ENCODE data around the gene BMPR1B.

The BMPR1B gene

DNA sequence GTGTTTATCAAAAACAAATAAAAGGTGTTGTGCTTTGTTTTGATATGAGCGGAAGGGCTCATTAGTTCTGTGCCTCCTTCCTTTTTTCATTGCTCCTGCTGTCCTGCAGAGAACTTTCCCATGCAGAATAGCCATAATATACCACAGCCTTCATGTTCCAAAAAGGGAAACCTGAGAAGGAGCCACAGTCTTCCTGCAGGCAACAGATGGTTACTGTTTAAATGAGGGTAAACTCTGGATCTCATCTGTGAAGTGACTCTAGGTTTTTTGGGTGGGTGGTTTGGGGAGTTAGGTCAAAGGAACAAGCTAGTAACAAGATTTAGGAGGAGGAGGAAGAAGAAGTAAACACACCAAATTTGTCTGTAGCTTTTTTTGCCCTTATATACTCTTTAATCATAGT is 131.8 kb downstream of the BMPR1B start:
- H3K27ac ChIP-seq: no peak overlapping the region
- no peak for TF ChIP-seq ZFX (IDR thresholded peaks at IDR 0.05; ENCODE audit: borderline replicate concordance)
- TF ChIP-seq, protein P1, sequence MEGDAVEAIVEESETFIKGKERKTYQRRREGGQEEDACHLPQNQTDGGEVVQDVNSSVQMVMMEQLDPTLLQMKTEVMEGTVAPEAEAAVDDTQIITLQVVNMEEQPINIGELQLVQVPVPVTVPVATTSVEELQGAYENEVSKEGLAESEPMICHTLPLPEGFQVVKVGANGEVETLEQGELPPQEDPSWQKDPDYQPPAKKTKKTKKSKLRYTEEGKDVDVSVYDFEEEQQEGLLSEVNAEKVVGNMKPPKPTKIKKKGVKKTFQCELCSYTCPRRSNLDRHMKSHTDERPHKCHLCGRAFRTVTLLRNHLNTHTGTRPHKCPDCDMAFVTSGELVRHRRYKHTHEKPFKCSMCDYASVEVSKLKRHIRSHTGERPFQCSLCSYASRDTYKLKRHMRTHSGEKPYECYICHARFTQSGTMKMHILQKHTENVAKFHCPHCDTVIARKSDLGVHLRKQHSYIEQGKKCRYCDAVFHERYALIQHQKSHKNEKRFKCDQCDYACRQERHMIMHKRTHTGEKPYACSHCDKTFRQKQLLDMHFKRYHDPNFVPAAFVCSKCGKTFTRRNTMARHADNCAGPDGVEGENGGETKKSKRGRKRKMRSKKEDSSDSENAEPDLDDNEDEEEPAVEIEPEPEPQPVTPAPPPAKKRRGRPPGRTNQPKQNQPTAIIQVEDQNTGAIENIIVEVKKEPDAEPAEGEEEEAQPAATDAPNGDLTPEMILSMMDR (IDR thresholded peaks at IDR 0.05): no peak

GRCh38 chr4:94889946-94890345 is 132.2 kb downstream of the BMPR1B start:
- no peak overlapping the region for H3K27ac ChIP-seq

DNA sequence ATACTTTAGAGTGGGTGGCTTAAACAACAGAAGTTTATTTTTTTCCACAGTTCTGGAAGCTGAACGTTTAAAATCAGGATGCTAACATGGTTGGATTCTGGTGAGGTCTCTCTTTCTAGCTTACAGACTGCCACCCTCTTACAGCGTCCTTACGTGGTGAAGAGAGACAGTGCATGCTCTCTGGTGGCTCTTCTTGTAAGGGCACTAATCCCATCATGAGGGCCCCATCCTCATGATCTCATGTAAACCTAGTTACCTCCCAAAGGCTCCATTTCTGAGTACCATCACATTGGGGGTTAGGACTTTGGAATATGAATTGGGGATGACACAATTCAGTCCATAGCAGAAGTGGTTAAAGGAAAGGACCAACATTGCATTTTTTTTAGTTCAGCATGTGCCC is 132.8 kb downstream of the BMPR1B start:
- no peak for TF ChIP-seq ZFX (IDR thresholded peaks at IDR 0.05; ENCODE audit: borderline replicate concordance)
- TF ChIP-seq, protein P1 (IDR thresholded peaks at IDR 0.05): no peak
- no peak overlapping the region for H3K27ac ChIP-seq

More at GRCh38 chr4:94889946-94890345, 132.2 kb downstream of the BMPR1B start:
- TF ChIP-seq, protein P1 (IDR thresholded peaks at IDR 0.05): no peak
- no peak for TF ChIP-seq ZFX (IDR thresholded peaks at IDR 0.05; ENCODE audit: borderline replicate concordance)

DNA sequence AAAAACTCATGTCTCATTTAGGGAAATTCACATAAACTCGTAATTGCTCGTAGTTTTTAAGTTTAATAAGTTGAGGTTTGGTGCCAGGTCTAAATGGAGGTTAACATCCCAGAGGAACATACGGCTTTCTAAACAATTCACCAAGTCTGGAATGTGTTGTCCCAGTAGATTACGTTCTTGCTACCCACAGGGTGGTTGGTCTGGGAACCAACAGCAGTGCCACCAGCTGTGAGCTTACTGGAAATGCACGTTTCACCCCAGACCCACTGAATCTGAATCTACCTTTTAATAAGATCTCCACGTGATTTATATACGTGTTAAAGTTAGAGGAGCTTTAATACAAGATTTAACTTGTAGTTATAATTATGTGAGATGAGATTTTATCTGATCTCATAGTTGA is 134.3 kb downstream of the BMPR1B start:
- H3K27ac ChIP-seq: no peak overlapping the region
- no peak for TF ChIP-seq ZFX (IDR thresholded peaks at IDR 0.05; ENCODE audit: borderline replicate concordance)
- TF ChIP-seq, protein P1 (IDR thresholded peaks at IDR 0.05): 0 out of 2 replicates have a peak, but pooled peaks have one; percentile 15

DNA sequence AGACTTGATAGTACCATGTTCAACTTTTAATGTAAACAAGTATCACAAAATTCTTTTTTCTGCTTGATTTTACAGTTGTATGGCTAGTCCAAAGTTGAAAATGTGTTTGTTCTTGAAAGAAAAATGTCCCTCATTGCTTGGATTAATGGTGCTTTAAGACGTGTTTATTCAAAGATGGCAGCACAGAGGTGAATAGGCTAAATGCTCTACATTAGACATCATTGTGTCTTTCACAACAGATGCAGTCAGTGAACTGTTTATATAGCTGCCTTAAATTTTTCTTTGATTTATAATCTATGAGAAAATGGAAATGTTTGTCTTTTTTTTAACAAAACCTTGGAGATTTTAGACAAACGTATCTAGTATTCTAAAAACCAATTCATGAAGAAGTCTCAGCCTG is 137.3 kb downstream of the BMPR1B start:
- no peak overlapping the region for H3K27ac ChIP-seq
- no peak for TF ChIP-seq ZFX (IDR thresholded peaks at IDR 0.05; ENCODE audit: borderline replicate concordance)
- TF ChIP-seq, protein P1 (IDR thresholded peaks at IDR 0.05): no peak

- no peak overlapping the region for H3K27ac ChIP-seq
- TF ChIP-seq, protein P1 (IDR thresholded peaks at IDR 0.05): no peak
- no peak for TF ChIP-seq ZFX (IDR thresholded peaks at IDR 0.05; ENCODE audit: borderline replicate concordance)
Measured at GRCh38 chr4:94897023-94897422, 139.3 kb downstream of the BMPR1B start.

- no peak overlapping the region for H3K27ac ChIP-seq
- TF ChIP-seq ZFX (IDR thresholded peaks at IDR 0.05; ENCODE audit: borderline replicate concordance): no peak
- TF ChIP-seq, protein P1 (IDR thresholded peaks at IDR 0.05): no peak
Measured at GRCh38 chr4:94905511-94905910, 147.8 kb downstream of the BMPR1B start.
